SK-N-SH (cell line): ENCODE measurements around the gene SLC13A4. TPM values are rescaled to one million over a fixed set of nuclear protein-coding genes. Genes with fewer than 3 reads are reported as not detected.
"Not testable (repeated sequence)": the region's sequence is repeated elsewhere in the genome, so short reads cannot be mapped to it uniquely, and the experiment has no call there.

Experiments
- CTCF ChIA-PET: fragments of 300-600, 350-600 bp; formaldehyde crosslinking; extraction: SDS; loops from one replicate; lab custom pipeline; 2021; lab: Yijun Ruan, JAX
- POLR2A ChIA-PET: fragments of 350-600 bp; sonication (Branson Sonifier 250); formaldehyde crosslinking; extraction: SDS; loops from one replicate; lab custom pipeline; 2020; ENCODE audit warnings: antibody characterized with exemption, inconsistent platforms; lab: Yijun Ruan, JAX
- DNase-seq: peaks from one replicate; pipeline ENCODE4 v3.0.0; 2012
- H2AFZ ChIP-seq: fragments of 200-600 bp; sonication (generic); 2 replicates; pipeline ENCODE4 v1.8.1; 2016; ENCODE audit warnings: antibody characterized with exemption, mild to moderate bottlenecking, low read depth
- H3F3A ChIP-seq: fragments of 200-600 bp; sonication (generic); replicated peaks from 2 replicates; pipeline ENCODE3; 2016; ENCODE audit warnings: antibody characterized with exemption, mild to moderate bottlenecking; ENCODE audit not compliant: insufficient read depth
- H3K27ac ChIP-seq, 2 experiments: fragments of 200-500 bp in 1 of 2; fragments of 200-600 bp in 1 of 2; sonication (Bioruptor generic) in 1 of 2; sonication (generic), shearing (Covaris generic) in 1 of 2; 2 replicates each; pipeline versions ENCODE4 v1.5.1 to v1.6.1; 2014 to 2016; ENCODE audit warnings: low read depth in 2 of 2, inconsistent platforms in 1 of 2, low read length in 1 of 2, mild to moderate bottlenecking in 1 of 2, mixed read lengths in 1 of 2
- H3K27me3 ChIP-seq: fragments of 200-600 bp; sonication (generic), shearing (Covaris generic); 2 replicates; pipeline ENCODE4 v1.6.1; 2016; ENCODE audit warnings: mixed run types; ENCODE audit not compliant: insufficient read depth
- H3K36me3 ChIP-seq, 2 experiments: fragments of 200-500 bp in 1 of 2; fragments of 200-600 bp in 1 of 2; sonication (Bioruptor generic) in 1 of 2; sonication (generic) in 1 of 2; replicated peaks in 1 of 2; 2 replicates each; pipeline versions ENCODE3 to v1.5.1; 2014 to 2016; ENCODE audit warnings: low read length in 1 of 2, mild to moderate bottlenecking in 1 of 2; ENCODE audit not compliant: insufficient read depth in 2 of 2, control insufficient read depth in 1 of 2
- H3K4me1 ChIP-seq, 2 experiments: fragments of 200-500 bp in 1 of 2; fragments of 200-600 bp in 1 of 2; sonication (Bioruptor generic) in 1 of 2; sonication (generic), shearing (Covaris generic) in 1 of 2; 2 replicates each; pipeline versions ENCODE4 v1.5.1 to v1.6.1; 2014 to 2016; ENCODE audit warnings: low read depth in 1 of 2, low read length in 1 of 2, mixed run types in 1 of 2; ENCODE audit not compliant: insufficient read depth in 2 of 2, control insufficient read depth in 1 of 2
- H3K4me2 ChIP-seq: fragments of 200-600 bp; sonication (generic), shearing (Covaris generic); 2 replicates; pipeline ENCODE4 v1.6.1; 2017; ENCODE audit warnings: mixed run types
- H3K4me3 ChIP-seq, 2 experiments: fragments of 200-500 bp in 1 of 2; fragments of 200-600 bp in 1 of 2; sonication (Bioruptor generic) in 1 of 2; sonication (generic), shearing (Covaris generic) in 1 of 2; 2 replicates each; pipeline versions ENCODE4 v1.5.1 to v1.8.1; 2014 to 2016; ENCODE audit warnings: low read depth in 2 of 2, inconsistent platforms in 1 of 2, low read length in 1 of 2, mild to moderate bottlenecking in 1 of 2, mixed read lengths in 1 of 2, moderate library complexity in 1 of 2
- H3K79me2 ChIP-seq: fragments of 200-600 bp; sonication (generic); 2 replicates; pipeline ENCODE4 v1.8.1; 2017; ENCODE audit warnings: mild to moderate bottlenecking; ENCODE audit not compliant: insufficient read depth
- H3K9ac ChIP-seq: fragments of 200-600 bp; sonication (generic); 2 replicates; pipeline ENCODE4 v1.6.1; 2017; ENCODE audit warnings: mixed run types
- H3K9me2 ChIP-seq: fragments of 200-600 bp; sonication (generic); 2 replicates; pipeline ENCODE4 v1.6.1; 2017; ENCODE audit warnings: mixed run types
- H3K9me3 ChIP-seq: fragments of 200-600 bp; sonication (generic); 2 replicates; pipeline ENCODE4 v1.6.1; 2017; ENCODE audit warnings: mixed run types, mild to moderate bottlenecking, moderate library complexity
- H4K20me1 ChIP-seq: fragments of 200-600 bp; sonication (generic); 2 replicates; pipeline ENCODE4 v1.6.1; 2017; ENCODE audit warnings: mild to moderate bottlenecking, mixed run types; ENCODE audit not compliant: insufficient read depth
- EP300 ChIP-seq, 2 experiments: IDR thresholded peaks; 2 replicates each; pipeline versions ENCODE4 v1.4.0 to v1.6.1; 2012; ENCODE audit warnings: borderline replicate concordance in 1 of 2, low read depth in 1 of 2, low read length in 1 of 2
- FOXJ3 ChIP-seq: sonication (generic); formaldehyde crosslinking; IDR thresholded peaks from 2 replicates; pipeline ENCODE4 v1.5.1; 2020; ENCODE audit warnings: mild to moderate bottlenecking, missing genetic modification reagents
- FOXM1 ChIP-seq: IDR thresholded peaks from 2 replicates; pipeline ENCODE4 v1.4.0; 2012; ENCODE audit warnings: low read depth, mild to moderate bottlenecking
- MEF2A ChIP-seq: IDR thresholded peaks from 2 replicates; pipeline ENCODE4 v1.4.0; 2012; ENCODE audit warnings: low read depth, borderline replicate concordance
- RAD21 ChIP-seq: IDR thresholded peaks from 2 replicates; pipeline ENCODE4 v1.6.1; 2012; ENCODE audit warnings: mild to moderate bottlenecking, low read length
- RCOR1 ChIP-seq: fragments of 150-350 bp; IDR thresholded peaks from 2 replicates; pipeline ENCODE4 v1.6.1; 2017; ENCODE audit warnings: antibody characterized with exemption, low read length
- RFX5 ChIP-seq: IDR thresholded peaks from 2 replicates; pipeline ENCODE4 v1.6.1; 2012; ENCODE audit warnings: mild to moderate bottlenecking, improper control_type of control experiment, low read length
- SIN3A ChIP-seq: IDR thresholded peaks from 2 replicates; pipeline ENCODE4 v1.6.1; 2012; ENCODE audit warnings: low read depth, mild to moderate bottlenecking, low read length, moderate library complexity, borderline replicate concordance
- TCF12 ChIP-seq: IDR thresholded peaks from 2 replicates; pipeline ENCODE4 v1.4.0; 2012
- WGBS: methylation state at CpG from one replicate; pipeline ENCODE4 v1.1.6; 2017; ENCODE audit warnings: low lambda C conversion rate; 5-methylcytosine and 5-hydroxymethylcytosine counted together
- polyA plus RNA-seq, 3 experiments: library from polyadenylated mRNA; depleted of rRNA; stranded (reverse); fragments of >200 nt; gene quantifications; 2 replicates each; pipeline ENCODE4 v1.2.3, GENCODE V29; 2012
- TF ChIP-seq, protein P1 (sequence below): IDR thresholded peaks from 2 replicates; pipeline ENCODE4 v1.6.1; 2012; ENCODE audit warnings: mild to moderate bottlenecking, low read depth, low read length, moderate library complexity
- TF ChIP-seq, protein P2 (sequence below): fragments of 200-600 bp; sonication (generic); IDR thresholded peaks from 2 replicates; pipeline ENCODE4 v1.6.1; 2017; ENCODE audit warnings: antibody characterized with exemption, mild to moderate bottlenecking, moderate library complexity
- TF ChIP-seq, protein P3 (sequence below): IDR thresholded peaks from 2 replicates; pipeline ENCODE4 v1.4.0; 2012; ENCODE audit warnings: low read depth, borderline replicate concordance
- TF ChIP-seq, protein P4 (sequence below): fragments of 150-350 bp; IDR thresholded peaks from 2 replicates; pipeline ENCODE4 v1.6.1; 2017; ENCODE audit warnings: antibody characterized with exemption, low read length, low read depth, borderline replicate concordance

SLC13A4 gene
- polyA plus RNA-seq, 1 of the 3 experiments (the other 2 are of a cell fraction): 0.30 TPM

DNA sequence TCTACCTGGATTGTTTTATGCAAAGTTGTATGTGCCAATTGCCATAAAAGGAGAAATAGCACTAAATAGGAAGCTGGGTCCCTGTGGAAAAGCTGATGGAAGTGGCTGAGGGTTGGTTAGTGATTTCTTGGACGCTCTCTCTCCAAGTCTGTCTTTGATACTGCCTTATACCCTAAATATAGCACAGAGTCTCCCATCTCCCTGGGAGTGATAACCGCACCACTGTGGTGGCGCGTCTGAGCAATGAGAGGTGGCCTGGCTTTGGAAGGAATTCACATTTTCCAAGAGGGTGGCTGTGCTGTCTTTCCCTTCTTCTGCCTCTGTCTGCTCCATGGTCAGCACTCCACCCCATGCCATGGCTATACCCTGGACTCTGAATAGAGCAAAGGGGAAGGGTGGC is 34.4 kb downstream of the SLC13A4 start (continued):
- TF ChIP-seq, protein P1, sequence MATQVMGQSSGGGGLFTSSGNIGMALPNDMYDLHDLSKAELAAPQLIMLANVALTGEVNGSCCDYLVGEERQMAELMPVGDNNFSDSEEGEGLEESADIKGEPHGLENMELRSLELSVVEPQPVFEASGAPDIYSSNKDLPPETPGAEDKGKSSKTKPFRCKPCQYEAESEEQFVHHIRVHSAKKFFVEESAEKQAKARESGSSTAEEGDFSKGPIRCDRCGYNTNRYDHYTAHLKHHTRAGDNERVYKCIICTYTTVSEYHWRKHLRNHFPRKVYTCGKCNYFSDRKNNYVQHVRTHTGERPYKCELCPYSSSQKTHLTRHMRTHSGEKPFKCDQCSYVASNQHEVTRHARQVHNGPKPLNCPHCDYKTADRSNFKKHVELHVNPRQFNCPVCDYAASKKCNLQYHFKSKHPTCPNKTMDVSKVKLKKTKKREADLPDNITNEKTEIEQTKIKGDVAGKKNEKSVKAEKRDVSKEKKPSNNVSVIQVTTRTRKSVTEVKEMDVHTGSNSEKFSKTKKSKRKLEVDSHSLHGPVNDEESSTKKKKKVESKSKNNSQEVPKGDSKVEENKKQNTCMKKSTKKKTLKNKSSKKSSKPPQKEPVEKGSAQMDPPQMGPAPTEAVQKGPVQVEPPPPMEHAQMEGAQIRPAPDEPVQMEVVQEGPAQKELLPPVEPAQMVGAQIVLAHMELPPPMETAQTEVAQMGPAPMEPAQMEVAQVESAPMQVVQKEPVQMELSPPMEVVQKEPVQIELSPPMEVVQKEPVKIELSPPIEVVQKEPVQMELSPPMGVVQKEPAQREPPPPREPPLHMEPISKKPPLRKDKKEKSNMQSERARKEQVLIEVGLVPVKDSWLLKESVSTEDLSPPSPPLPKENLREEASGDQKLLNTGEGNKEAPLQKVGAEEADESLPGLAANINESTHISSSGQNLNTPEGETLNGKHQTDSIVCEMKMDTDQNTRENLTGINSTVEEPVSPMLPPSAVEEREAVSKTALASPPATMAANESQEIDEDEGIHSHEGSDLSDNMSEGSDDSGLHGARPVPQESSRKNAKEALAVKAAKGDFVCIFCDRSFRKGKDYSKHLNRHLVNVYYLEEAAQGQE: no peak
- TF ChIP-seq FOXJ3 (CRISPR knock-in tag): no peak
- no peak for TF ChIP-seq TCF12
- no peak for TF ChIP-seq EP300 (IDR thresholded peaks at IDR 0.05; ENCODE audit: borderline replicate concordance in 1 of 2, low read depth in 1 of 2, low read length in 1 of 2)
- TF ChIP-seq, protein P2, sequence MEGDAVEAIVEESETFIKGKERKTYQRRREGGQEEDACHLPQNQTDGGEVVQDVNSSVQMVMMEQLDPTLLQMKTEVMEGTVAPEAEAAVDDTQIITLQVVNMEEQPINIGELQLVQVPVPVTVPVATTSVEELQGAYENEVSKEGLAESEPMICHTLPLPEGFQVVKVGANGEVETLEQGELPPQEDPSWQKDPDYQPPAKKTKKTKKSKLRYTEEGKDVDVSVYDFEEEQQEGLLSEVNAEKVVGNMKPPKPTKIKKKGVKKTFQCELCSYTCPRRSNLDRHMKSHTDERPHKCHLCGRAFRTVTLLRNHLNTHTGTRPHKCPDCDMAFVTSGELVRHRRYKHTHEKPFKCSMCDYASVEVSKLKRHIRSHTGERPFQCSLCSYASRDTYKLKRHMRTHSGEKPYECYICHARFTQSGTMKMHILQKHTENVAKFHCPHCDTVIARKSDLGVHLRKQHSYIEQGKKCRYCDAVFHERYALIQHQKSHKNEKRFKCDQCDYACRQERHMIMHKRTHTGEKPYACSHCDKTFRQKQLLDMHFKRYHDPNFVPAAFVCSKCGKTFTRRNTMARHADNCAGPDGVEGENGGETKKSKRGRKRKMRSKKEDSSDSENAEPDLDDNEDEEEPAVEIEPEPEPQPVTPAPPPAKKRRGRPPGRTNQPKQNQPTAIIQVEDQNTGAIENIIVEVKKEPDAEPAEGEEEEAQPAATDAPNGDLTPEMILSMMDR: no peak
- no peak for TF ChIP-seq MEF2A
- TF ChIP-seq RCOR1: no peak
- TF ChIP-seq, protein P3, sequence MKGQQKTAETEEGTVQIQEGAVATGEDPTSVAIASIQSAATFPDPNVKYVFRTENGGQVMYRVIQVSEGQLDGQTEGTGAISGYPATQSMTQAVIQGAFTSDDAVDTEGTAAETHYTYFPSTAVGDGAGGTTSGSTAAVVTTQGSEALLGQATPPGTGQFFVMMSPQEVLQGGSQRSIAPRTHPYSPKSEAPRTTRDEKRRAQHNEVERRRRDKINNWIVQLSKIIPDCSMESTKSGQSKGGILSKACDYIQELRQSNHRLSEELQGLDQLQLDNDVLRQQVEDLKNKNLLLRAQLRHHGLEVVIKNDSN: no peak
- TF ChIP-seq RFX5: no peak
- no peak for TF ChIP-seq FOXM1
- TF ChIP-seq, protein P4, sequence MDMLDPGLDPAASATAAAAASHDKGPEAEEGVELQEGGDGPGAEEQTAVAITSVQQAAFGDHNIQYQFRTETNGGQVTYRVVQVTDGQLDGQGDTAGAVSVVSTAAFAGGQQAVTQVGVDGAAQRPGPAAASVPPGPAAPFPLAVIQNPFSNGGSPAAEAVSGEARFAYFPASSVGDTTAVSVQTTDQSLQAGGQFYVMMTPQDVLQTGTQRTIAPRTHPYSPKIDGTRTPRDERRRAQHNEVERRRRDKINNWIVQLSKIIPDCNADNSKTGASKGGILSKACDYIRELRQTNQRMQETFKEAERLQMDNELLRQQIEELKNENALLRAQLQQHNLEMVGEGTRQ: no peak
- TF ChIP-seq SIN3A: no peak
- no peak for TF ChIP-seq RAD21

DNA sequence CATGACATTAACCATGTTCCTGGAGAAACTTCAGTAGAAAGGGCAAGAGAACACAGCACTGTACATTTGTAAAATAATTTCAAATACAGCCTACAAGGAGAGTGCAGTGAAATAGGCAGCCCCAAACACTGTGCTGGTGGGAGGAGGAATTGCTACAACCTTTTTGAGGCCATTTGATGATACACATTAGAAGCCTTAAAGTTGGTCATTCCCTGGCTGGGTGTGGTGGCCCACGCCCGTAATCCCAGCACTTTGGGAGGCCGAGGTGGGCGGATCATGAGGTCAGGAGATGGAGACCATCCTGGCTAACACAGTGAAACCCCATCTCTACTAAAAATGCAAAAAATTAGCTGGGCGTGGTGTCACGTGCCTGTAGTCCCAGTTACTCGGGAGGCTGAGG is 35.4 kb downstream of the SLC13A4 start:
- H3F3A ChIP-seq, H3K27me3 ChIP-seq, H3K4me2 ChIP-seq, DNase-seq, H3K9me3 ChIP-seq, POLR2A ChIA-PET, H2AFZ ChIP-seq, H3K4me3 ChIP-seq, H3K9me2 ChIP-seq, H4K20me1 ChIP-seq: not testable (repeated sequence)
- Histone ChIP-seq H3K79me2 (peaks cover 28% of the 10 kb centered on the region), H3K4me1 (peaks cover 0 to 16% of the 10 kb centered on the region in 2 experiments; a peak in 2 of 4 replicates), H3K36me3 (peaks cover 46 to 49% of the 10 kb centered on the region in 2 experiments), H3K27ac (peak overlapping the region in 1 of 2 experiments; percentile 41; a peak in 2 of 4 replicates), H3K9ac (0 out of 2 replicates have a peak overlapping the region, but pooled peaks have one; percentile 26)
- 96% methylated on average over 7 of the region's 7 CpGs for WGBS
- CTCF ChIA-PET: interaction anchor here (1.0 to 3.1 kb wide), 5 partner anchors 10 to 19 kb away, joined by 3 to 14 read pairs (median 6); no protein-coding TSS in a partner anchor
